IPS-NIHi11 (cell line): ENCODE measurements around the gene MUL1.
"Not testable (repeated sequence)": the region's sequence is repeated elsewhere in the genome, so short reads cannot be mapped to it uniquely, and the experiment has no call there.

ENCODE experiments used
- DNase-seq: peaks from one replicate; pipeline ENCODE4 v3.0.0; 2012; ENCODE audit warnings: mixed read lengths, low spot score

The MUL1 gene

DNA sequence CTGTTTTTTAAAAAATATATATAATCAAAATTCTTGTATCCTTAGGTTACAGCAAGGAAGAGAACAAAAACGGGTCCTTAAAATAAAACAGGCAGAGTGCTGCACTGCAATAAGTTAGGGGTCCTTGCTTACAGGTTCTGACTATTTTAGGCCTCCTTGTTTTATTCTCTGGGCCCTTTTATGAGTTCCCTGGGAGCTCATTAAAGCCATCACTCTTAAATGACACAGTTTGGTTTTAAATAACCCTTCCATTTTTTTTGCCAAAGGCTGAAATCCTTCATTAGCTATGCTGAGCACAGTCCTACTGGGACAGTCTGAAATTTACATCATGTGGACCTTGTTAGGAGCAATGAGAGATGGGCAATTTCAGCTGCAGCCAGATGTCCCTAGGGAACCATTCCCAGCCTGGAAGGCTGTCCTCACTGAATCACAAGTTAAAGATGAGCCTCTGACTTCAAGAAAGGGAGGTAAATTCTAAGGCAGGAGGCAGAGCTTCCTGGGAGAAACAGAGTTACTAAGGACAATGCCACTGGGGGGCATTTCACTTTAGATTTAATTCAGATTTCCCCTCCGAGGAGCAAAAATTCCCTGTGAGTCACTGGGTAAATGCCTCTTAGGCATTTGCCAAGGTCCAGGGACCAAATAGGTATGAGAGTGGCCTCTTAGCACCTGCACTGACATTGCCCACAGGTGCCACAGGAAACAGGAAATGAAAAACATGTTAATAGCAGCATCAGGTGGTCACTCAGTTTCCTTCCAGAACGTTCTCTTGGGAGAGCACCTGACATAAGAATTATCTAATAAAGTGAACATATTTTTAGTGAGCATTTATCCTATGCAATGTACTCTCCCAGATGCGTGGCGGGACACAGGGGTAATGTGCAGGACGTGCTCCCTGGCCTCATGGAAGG lies 3.8 kb upstream of the MUL1 start:
- DNase-seq: no peak

DNA sequence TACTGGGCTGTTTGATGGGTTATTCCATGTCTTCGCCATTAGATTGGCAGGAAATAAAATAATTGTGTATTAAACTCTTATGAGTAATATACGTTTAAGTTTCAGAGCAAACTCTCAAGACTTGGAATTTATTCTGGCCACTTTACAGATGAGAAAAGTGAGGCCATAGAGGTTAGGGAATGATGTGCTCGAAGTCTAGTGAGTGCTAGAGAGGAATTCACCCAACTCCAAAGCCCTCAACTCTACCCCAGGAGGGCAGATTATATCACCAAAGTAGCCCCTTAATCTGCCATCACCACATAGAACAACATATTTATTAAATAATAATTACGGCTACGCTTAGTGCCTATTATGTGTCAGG lies 440 bp upstream of the MUL1 start:
- no peak for DNase-seq

DNA sequence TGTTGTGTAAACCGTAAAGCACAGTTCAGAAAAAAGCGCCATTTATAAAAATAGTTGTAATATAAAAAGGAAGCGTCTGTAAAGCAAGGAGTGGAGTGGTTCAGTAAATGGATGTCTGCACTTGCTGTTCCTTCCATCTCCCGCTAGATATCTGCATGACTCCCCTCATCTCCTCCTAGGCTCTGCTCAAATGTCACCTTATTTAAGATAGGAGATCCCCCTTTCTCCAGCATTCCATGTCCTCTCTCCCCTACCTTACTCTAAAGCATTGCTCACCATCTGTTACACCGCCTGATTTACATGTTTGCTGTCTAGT lies 745 bp downstream of the MUL1 start:
- DNase-seq: no peak

DNA sequence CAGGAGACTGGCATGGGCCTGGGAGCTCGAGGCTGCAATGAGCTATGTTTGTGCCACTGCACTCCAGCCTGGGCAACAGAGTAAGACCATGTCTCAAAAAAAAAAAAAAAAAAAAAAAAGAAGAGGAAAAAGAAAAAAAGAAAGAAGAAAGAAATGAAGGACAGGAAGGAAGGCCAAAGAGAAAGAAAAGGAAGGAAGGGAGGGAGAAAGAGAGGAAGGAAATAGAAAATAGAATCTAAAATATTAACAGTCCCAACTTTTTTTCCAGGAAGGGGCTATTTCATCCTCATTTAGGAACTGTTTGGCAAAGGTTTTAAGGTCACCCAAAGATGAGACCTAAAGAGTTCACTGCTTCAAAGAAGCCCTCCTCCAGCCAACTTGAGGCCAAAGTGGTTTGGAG lies 2.5 kb downstream of the MUL1 start:
- DNase-seq: no peak

DNA sequence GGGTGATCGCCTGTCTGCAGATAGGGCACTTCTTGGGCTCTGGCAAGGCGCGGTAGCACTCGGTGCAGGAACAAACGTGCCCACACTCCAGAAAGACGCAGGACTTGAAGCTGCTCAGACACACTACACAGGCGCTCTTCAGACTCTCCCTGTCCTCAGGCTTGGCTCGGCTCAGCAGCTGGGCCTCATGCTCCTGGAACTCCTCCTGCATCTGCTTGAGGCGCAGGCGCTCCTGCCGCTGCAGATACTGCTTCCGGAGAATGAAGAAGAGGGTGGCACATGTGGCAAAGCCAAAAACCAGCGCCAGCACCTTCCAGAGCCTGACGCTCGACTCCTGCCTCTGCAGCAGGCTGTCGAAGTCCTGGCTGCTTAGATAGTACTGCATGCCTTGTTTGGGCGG lies 7.2 kb downstream of the MUL1 start:
- DNase-seq: no peak

DNA sequence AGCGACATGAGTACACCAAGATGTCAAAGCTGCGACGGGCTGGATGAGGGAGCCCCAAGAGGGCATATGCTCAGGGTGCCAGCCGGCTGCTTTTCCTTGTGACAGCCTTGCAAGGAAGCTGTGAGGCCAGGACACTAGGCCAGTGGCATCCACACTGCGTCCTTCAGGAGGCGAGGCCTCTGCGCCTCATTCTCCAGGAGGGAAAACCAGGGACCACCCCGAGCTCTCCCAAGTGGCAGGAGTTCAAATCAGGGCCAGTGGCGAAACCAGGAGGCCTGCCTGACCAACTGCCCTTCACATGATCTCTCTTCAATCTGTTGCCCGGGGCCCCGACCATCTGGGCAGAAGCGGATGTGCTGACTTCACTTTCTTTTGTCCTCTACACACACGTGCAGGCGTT lies 8.2 kb downstream of the MUL1 start:
- DNase-seq: no peak

DNA sequence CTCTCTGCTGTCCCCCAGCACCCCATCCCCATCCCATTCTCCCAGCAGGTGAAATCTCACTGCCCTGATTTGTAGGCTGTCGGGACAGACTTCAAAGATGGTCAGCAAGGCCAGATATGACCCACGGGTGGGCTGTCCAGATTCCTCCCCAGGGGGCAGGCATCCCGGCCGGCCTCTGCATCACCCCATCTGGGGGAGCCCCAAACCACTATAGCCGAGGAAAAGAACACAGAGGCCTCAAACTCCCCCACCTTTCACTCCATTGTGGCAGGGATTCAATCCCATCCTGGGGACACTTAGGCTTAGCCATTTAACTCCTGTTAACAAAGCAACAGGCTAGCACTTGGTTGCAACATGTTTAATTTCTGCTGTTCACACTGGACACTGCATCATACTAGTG lies 8.8 kb downstream of the MUL1 start:
- no peak for DNase-seq

DNA sequence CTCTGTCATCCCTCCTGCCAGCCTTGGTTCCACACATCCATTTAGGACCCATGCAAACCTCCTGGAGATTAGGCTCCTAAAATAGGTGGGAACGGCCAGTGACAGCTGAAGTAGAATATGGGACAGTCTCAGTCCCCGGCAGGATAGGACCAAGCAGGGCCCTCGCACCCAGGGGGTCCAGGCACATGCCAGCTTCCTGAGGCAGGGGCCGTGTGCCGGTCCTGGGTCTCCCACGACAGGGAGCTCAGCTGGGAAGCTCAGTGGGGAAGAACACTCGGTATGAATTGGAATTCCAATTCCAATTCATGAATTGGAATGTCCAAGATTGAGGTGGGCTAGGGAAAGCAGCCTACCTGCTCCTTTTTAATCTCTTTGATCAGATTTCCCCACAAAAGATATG lies 9.8 kb downstream of the MUL1 start:
- DNase-seq: no peak

DNA sequence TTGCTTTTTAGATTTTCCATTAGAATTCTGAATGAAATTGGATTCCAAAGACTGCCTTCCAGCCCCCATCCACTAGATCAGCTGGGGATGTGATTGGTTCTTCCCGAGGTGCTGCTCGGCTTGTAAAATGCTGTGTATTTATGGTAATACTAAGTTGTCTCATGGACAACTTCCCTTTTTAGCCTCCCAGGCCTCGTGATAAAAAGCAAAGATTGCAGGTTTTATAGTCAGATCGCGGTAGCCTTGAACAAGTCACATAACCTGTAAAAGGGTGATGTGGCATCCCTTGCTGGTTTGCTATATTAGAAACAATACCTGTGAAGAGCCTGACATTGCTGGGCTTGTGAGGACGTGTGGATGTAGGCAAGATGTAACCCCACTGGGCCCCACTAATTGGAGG lies 10.4 kb downstream of the MUL1 start:
- DNase-seq: no peak

DNA sequence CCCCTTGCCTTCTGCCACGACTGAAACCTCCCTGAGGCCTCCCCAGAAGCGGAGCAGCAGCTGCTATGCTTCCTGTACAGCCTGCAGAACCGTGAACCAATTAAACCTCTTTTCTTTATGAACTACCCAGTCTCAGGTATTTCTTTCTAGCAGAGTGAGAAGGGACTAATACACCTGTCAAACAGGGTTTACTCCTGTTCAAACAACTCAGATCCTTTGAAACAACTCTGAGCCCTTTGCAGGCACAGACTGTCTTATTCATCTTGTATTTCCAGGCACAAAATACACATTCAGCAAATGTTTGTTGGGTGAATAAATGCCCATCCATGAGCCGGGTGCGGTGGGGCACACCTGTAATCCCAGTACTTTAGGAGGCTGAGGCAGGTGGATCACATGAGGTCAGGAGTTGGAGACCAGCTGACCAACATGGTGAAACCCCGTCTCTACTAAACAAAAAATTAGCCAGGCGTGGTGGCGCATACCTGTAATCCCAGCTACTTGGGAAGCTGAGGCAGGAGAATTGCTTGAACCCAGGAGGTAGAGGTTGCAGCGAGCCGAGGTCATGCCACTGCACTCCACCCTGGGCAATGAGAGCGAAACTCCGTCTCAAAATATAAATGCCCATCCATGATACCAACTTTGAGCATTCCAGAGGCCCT lies 11.1 kb downstream of the MUL1 start:
- not testable (repeated sequence) for DNase-seq

DNA sequence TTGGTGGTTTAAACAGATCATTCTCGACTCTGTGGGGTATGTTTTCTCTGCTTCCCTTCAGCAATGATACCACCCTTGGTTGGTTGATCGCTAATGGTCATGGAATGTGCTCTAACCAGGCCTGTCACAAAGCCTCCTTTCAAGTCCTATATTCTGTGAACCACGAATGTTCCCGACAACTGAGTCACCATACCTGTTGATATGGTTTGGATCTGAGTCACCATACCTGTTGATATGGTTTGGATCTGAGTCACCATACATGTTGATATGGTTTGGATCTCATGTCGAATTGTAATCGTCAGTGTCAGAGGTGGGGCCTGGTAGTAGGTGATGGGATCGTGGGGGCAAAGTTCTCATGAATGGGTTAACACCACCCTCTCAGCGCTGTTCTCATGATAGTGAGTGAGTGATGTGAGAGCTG lies 11.7 kb downstream of the MUL1 start:
- DNase-seq: no peak

DNA sequence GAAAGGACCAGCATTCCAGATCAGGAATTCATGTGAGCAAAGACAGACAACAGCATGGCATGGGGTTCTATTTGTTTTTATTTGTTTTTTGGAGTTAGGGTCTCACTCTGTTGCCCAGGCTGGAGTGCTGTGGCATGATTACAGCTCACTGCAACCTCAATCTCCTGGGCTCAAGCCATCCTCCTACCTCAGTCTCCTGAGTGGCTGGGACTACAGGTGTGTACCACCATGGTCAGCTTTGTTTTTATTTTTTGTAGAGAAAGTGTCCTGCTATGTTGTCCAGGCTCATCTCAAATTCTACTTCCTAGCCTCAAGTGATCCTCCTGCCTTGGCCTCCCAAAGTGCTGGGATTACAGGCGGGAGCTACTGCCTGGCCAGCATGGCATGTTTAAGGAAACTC lies 12.3 kb downstream of the MUL1 start:
- no peak for DNase-seq

DNA sequence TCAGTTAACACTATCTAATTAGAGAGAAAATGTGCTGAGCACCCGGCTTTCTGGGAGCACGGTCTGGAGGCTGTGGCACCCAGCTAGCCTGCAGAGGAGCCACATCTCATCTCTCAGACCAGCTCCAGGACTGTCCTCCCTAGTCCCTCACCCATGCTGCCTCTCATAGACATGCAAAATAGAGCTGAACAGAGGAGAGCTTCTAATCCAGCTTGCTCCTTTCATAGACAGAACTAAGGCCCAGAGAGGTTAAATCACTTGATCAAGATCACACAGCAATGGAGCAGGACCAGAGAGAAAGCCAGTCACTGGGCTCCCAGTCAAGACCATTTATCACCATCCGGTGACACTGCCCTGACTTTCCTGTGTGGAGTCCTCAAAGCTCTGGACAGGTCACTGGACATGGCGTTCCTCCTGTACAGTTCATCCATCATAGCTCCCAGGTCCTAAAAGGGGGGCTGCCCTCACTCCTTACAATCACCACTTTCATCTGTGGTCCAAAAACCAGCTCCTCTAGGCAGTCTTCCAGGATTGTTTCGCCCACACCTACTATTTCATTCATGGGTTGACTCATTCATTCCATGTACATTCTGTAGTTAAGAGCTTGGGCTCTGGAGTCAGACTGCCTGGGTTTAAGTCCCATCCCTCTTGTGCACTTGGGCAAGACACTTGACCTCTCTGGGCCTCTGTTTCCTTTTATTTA lies 13.2 kb downstream of the MUL1 start:
- DNase-seq: no peak

DNA sequence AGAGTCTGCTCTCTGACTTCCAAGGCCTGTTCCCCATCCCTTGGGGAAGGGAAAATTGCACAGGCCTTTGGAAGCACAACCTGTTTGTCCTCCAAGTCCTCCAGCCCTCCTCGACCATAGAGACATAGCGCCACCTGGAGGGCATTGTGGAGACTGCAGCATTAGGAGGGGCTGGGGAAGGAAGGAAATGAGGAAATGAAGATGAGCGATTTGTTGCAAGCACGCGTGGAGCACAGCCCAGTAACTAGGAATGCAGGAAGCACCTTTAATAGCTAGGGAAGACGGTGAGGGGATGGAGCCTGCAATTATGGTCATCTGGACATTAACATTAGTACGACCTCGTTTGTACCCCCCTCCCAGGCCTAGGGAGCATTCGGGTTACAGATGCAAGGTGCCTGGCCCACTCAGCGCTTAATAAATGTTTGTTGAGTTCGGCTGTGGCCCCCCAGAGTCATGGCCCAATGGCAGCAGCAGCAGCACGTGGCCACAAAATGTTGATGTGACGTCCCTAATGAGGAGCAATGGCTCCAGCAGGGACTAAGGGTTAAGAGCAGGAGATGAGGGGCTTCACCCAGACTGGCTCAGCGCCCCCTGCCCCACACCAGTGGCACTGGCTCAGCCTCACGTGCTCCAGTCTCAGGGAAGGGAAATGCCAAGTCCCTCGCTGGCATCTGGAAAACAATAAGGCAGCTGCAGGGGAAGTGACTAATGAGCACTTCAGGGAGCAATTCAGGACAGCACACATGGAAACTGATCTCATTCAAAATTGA lies 13.9 kb downstream of the MUL1 start:
- peak; percentile 84 for DNase-seq

DNA sequence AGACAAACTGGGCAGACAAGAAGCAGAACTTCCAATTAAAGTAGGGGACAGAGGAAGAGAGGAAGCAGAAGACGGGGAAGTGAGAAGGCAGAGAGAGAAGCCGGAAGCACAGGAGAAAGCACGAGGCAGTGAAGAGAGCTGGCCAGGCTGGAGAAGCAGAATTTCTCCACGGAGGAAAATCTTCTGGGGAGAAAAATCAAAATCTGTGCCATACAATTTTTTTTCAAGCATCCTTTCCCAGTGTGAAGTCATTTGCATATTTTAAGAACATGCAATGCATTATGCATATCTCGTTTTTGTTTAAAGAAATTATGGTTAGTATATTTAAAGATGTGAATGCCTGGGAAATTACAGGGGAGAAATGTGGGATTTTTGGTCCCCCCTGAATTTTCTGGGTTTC lies 14.6 kb downstream of the MUL1 start:
- no peak for DNase-seq

DNA sequence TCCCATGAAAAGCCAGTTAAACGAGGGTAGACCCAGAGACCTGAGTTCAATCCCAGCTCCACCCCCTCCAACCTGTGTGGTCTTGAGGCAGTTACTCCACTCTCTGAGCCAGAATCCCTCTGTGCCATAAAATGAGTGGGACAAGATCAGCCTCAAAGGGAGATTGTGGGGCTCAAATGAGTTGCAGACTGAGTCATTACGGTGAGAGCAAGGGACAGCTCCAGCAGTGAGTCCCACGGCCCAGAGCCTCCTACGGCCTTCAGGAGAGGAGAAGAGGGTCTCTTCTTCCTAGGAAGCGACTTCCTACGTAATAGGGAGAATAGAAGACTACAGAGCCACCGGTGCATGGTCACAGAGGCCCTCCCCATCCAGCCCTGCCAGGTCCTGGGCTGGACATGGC lies 15.2 kb downstream of the MUL1 start:
- no peak for DNase-seq

DNA sequence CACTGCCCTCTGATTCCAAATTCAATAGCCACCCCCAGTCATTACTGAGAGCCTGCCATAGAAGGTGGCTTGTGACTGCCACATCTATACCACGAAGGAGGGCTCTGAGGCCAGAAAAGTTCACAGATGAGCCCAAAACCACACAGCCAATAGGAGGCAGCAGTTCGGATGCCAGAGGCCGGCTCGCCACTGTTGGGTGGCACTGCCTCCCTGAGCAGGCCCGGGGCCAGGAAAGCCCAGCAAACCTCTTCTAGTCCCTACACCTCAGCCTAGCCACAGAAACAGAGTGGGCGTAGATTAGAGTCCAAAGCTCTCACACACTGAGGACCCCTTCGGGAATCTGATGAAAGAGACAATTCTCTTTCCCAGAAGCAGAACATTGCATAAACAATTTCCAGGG lies 16.1 kb downstream of the MUL1 start:
- DNase-seq: no peak

DNA sequence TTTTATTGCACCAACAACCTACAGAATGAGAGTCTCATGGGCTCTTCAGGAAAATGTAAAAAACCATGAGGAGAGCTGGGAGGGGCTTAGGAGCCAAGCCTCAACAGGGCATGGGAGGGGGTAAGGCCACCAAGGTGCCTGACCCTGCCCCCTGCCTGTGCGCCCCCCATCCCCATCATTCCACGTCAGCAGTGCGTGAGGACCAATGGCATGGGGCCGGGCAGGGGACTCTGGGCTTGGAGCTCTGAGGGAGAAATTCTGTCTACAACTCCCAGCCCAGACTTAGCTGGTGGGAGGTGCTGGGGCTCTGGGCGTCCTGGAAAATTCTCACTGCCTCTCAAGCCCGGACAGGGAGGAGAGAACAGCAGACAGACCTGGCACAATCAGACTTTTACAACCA lies 16.8 kb downstream of the MUL1 start:
- no peak for DNase-seq

DNA sequence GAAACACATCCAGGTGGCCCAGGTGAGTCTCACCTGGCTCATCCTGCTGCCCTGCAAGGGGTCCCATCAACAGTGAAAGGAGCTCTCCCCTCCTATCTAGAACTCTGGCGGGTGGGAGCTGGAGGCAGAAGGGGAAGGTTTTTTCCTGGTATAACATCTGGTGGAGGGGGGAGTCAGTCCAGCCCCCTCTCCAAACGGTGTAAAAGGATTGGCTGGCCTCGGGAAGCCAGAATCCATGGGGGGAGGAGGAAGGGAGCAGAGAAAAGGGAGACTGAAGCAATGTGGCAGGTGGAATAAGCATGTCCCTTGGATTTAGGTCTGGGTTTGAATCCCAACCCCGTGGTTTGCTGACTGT lies 20.7 kb downstream of the MUL1 start:
- DNase-seq: peak; percentile 45

DNA sequence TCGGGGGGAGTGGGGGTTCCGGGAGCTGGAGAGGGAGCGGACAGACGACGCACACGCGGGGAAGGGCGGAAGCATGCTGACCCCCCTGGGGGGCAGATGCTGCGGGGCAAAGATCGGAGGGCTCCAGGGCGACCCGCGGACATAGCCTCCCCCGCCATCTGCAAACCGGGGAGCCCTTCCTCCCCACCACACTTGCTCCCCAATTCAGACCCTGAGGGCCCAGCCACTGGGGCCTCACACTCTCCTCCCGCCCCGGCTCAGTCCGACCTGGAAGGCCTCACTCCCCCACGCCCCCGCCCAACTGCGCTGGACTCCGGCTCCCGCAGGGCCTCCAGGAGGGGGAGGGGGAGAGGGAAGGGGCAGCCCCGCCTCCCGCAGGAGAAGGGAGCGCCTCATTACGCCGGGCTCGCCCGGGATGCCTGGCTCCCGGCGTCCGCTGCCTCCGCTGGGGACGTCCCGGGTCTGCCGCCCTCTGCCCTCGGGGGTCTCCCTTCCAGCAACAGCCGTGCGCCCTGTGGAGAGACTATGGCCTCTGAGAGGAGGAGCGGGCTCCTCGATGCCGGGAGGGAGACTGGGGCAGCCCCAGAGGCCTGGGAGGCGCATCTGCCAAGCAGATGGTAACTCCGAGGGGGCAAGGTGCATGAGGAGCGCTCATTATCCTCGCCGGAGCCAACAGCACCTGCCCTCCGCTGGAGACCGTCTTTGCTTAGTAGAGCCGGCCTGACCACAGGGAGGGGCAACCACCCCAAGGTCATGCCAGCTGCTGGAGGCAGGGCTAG lies 21.3 kb downstream of the MUL1 start:
- DNase-seq: peak; percentile 80

DNA sequence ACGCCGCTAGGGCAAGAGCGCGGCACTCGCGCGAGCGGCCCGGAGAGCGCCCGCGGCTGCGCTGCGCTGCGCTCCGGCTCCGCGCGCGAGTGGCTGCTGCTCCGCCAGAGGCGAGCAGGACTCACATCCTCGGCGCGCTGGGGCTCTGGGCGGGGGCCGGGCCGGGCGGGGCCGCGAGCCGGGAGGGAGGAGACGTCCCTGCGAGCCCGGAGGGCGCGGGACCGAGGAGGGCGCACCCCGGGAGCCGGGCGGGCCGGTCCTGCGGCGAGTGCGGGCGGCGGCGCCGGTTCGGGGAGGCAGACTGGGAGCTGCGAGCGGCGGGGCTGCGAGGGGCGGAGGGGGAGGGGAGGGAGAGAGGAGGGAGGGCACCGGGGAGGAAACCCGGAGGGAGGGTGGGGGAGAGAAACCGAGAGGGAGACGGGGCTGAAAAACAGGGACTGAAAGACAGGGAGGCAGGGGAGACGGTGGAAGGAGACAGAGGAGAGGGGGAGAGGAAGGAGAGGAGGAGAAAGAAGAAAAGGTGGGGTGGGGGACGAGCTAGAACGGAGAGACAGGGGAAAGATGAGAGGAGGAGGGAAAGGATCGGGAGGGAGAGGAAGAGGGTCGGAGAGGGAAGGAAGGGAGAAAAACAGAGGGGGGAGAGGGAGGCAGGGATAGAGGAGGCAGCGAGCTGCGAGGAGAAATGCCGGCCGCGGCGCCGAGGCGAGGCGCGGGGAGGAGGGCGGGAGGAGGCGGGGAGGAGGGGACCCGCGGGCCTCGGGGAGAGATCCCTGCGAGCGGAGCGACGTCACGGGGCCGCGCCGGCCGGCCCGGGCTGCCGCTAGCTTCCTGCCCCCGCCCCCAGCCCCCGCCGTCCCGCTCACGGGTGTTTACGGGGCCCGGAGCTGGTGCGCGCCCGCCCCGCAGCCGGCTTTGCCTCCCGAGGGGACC lies 22.2 kb downstream of the MUL1 start, which contains the start of gene CAMK2N1:
Gene CAMK2N1 (minus strand): TSS at position 684 of the 930 bp plus-strand sequence. CDS start 831 bp downstream, outside the sequence.
- peak; percentile 83 for DNase-seq
